ENCODE data around the gene EXOC7. TPM values are rescaled to one million over a fixed set of nuclear protein-coding genes. Genes with fewer than 3 reads are reported as not detected.

The EXOC7 gene
- total and polyA plus RNA-seq, 2 donors (not counting 1 experiment from before 2014, with no cell fraction given): 66.8 to 88.8 TPM

DNA sequence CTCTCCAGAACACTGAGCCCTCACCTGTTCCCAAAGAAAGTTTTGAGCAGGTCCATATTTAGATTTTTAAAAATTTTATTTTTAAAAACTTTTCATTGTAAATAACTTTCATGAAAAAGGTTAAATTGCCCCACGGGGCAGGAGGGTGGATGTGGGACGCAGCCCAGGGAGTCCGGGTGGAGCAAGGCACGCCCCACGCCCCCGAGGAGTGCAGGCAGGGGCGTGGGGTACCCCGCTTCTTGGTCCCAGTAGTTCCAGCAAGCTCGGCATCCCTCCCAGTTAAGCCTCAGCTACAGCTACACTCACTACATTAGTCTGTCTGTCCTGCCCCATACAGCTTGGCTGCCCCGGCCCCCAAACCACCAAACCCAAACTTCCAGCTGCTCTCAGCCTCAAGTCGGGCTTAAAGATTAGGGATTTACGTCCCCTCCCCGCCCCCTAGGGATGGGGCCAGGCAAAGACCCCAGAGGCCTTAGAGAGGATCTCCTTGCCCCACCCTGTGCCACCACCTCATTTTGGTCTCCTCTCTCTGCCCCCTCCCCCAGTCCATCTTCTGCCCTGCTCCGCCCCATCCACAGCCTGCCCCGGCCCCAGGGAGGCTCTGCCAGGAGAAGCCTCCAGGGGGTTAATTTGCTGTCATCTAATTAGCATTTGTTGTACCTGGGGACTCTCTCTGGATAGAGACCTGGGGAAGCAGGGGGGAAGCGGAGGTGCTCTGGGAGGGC, 32.9 kb upstream of the EXOC7 start:
- Histone ChIP-seq H3K27ac (ENCODE audit: insufficient read depth, low read length) (no peak overlapping the region), H3K27me3 (ENCODE audit: control insufficient read depth, insufficient read depth, low read length) (peaks cover 68% of the 10 kb centered on the region), H3K9ac (ENCODE audit: insufficient read depth, low read length) (no peak overlapping the region), H3K4me1 (ENCODE audit: control insufficient read depth, extremely low read depth, insufficient read depth, low read length) (peaks cover 1% of the 10 kb centered on the region), H3K4me3 (replicated peaks in 1 of 4; ENCODE audit: control extremely low read depth in 1 of 4, insufficient read depth in 1 of 4, low read depth in 3 of 4, low read length in 4 of 4) (no peak overlapping the region), H3K36me3 (ENCODE audit: control insufficient read depth, insufficient read depth, low read length) (no peaks in the 10 kb centered on the region), H2AFZ (ENCODE audit: low read length) (no peak overlapping the region), H3K4me2 (ENCODE audit: extremely low read depth, insufficient read depth, low read length) (no peak overlapping the region), H3K79me2 (ENCODE audit: control insufficient read depth, insufficient read depth, low read length) (no peaks in the 10 kb centered on the region), H3K9me3 (ENCODE audit: control insufficient read depth, insufficient read depth, low read depth, low read length) (no peaks in the 10 kb centered on the region), H4K20me1 (ENCODE audit: control insufficient read depth, extremely low read depth, insufficient read depth, low read length) (no peaks in the 10 kb centered on the region)
- TF ChIP-seq EZH2 (IDR thresholded peaks at IDR 0.05; ENCODE audit: low read length, missing control alignments): no peak
- TF ChIP-seq, protein P1, sequence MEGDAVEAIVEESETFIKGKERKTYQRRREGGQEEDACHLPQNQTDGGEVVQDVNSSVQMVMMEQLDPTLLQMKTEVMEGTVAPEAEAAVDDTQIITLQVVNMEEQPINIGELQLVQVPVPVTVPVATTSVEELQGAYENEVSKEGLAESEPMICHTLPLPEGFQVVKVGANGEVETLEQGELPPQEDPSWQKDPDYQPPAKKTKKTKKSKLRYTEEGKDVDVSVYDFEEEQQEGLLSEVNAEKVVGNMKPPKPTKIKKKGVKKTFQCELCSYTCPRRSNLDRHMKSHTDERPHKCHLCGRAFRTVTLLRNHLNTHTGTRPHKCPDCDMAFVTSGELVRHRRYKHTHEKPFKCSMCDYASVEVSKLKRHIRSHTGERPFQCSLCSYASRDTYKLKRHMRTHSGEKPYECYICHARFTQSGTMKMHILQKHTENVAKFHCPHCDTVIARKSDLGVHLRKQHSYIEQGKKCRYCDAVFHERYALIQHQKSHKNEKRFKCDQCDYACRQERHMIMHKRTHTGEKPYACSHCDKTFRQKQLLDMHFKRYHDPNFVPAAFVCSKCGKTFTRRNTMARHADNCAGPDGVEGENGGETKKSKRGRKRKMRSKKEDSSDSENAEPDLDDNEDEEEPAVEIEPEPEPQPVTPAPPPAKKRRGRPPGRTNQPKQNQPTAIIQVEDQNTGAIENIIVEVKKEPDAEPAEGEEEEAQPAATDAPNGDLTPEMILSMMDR (conservative IDR thresholded peaks at IDR 0.05 in 1 of 2, IDR thresholded peaks at IDR 0.05 in 1 of 2; ENCODE audit: low read depth in 1 of 2, low read length in 2 of 2): no peak
- DNase-seq (ENCODE audit: low read depth in 2 of 2): no peak

- Histone ChIP-seq H3K27me3 (ENCODE audit: control insufficient read depth, insufficient read depth, low read length) (peaks cover 70% of the 10 kb centered on the region), H3K36me3 (ENCODE audit: control insufficient read depth, insufficient read depth, low read length) (no peaks in the 10 kb centered on the region), H3K4me1 (ENCODE audit: control insufficient read depth, extremely low read depth, insufficient read depth, low read length) (no peaks in the 10 kb centered on the region), H3K27ac (ENCODE audit: insufficient read depth, low read length) (no peak overlapping the region), H2AFZ (ENCODE audit: low read length) (no peak overlapping the region), H3K9ac (ENCODE audit: insufficient read depth, low read length) (no peak overlapping the region), H3K4me3 (replicated peaks in 1 of 4; ENCODE audit: control extremely low read depth in 1 of 4, insufficient read depth in 1 of 4, low read depth in 3 of 4, low read length in 4 of 4) (no peak overlapping the region), H3K79me2 (ENCODE audit: control insufficient read depth, insufficient read depth, low read length) (no peaks in the 10 kb centered on the region), H4K20me1 (ENCODE audit: control insufficient read depth, extremely low read depth, insufficient read depth, low read length) (no peaks in the 10 kb centered on the region), H3K4me2 (ENCODE audit: extremely low read depth, insufficient read depth, low read length) (no peak overlapping the region), H3K9me3 (ENCODE audit: control insufficient read depth, insufficient read depth, low read depth, low read length) (no peaks in the 10 kb centered on the region)
- DNase-seq (ENCODE audit: low read depth in 2 of 2): no peak
- TF ChIP-seq EZH2 (IDR thresholded peaks at IDR 0.05; ENCODE audit: low read length, missing control alignments): no peak
- TF ChIP-seq, protein P1 (conservative IDR thresholded peaks at IDR 0.05 in 1 of 2, IDR thresholded peaks at IDR 0.05 in 1 of 2; ENCODE audit: low read depth in 1 of 2, low read length in 2 of 2): no peak
These were observed 32.2 kb upstream of the EXOC7 start for GRCh38 chr17:76135810-76136188.

DNA sequence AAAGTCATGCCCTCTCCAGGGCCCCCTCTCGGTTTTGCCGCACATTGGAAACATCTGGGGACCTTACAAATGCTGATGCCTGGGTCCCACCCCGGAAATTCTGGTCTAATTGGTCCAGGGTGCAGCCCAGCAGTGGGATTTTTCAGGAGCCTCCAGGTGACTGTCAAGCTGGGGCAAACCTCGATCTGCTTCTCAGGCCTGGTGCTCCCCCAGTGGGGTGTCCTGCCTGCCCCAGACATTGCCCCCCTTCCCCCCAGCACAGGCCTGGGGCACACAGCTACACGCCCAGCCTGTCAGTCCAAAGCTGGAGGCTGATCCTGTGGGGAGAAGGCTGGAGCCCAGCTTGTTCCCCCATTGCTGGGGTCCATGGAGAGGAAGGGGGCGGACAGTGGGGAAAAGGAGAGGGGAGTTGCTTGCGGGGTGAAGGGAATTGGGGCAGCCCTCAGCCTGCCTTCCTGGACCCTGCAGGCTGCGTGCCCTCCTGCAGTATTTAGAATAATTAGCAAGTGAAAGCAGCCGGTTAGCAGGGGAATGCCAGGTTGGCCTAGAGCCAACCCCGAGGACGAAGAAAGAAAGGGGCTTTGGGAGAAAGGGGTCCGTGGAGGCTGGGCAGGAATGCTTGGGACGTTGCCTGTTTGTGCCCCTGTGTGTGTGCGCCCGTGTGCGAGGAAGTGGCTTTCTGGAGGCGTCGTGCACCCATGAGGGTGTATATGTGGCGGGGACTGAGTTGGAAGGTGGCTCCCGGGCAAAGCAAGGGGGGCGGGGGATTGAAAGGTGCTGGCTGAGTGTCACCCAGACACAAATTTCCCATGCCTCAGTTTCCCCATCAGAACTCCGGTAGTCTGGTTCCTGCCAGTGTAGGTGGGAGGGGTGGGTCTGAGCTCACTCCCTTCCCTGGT, 31.6 kb upstream of the EXOC7 start:
- H2AFZ ChIP-seq (ENCODE audit: low read length): no peak overlapping the region
- no peak overlapping the region for H3K4me2 ChIP-seq (ENCODE audit: extremely low read depth, insufficient read depth, low read length)
- H3K4me1 ChIP-seq (ENCODE audit: control insufficient read depth, extremely low read depth, insufficient read depth, low read length): no peaks in the 10 kb centered on the region
- TF ChIP-seq EZH2 (IDR thresholded peaks at IDR 0.05; ENCODE audit: low read length, missing control alignments): no peak
- TF ChIP-seq, protein P1 (conservative IDR thresholded peaks at IDR 0.05 in 1 of 2, IDR thresholded peaks at IDR 0.05 in 1 of 2; ENCODE audit: low read depth in 1 of 2, low read length in 2 of 2): no peak
- no peak for DNase-seq (ENCODE audit: low read depth in 2 of 2)
- H3K79me2 ChIP-seq (ENCODE audit: control insufficient read depth, insufficient read depth, low read length): no peaks in the 10 kb centered on the region
- no peaks in the 10 kb centered on the region for H3K9me3 ChIP-seq (ENCODE audit: control insufficient read depth, insufficient read depth, low read depth, low read length)
- H3K36me3 ChIP-seq (ENCODE audit: control insufficient read depth, insufficient read depth, low read length): no peaks in the 10 kb centered on the region
- no peak overlapping the region for H3K4me3 ChIP-seq (replicated peaks in 1 of 4; ENCODE audit: control extremely low read depth in 1 of 4, insufficient read depth in 1 of 4, low read depth in 3 of 4, low read length in 4 of 4)
- no peak overlapping the region for H3K27ac ChIP-seq (ENCODE audit: insufficient read depth, low read length)
- no peak overlapping the region for H3K9ac ChIP-seq (ENCODE audit: insufficient read depth, low read length)
- H3K27me3 ChIP-seq (ENCODE audit: control insufficient read depth, insufficient read depth, low read length): peaks cover 64% of the 10 kb centered on the region
- no peaks in the 10 kb centered on the region for H4K20me1 ChIP-seq (ENCODE audit: control insufficient read depth, extremely low read depth, insufficient read depth, low read length)

All from fibroblast of lung (primary cell).